Loucy (cell line): ENCODE data around the gene SLC22A23.

Experiments
- H2AFZ ChIP-seq: fragments of 200-600 bp; sonication (generic); 2 replicates; pipeline ENCODE4 v1.6.0; 2016; ENCODE audit warnings: antibody characterized with exemption, mild to moderate bottlenecking, low read length, moderate library complexity
- H3F3A ChIP-seq: fragments of 200-600 bp; 2 replicates; pipeline ENCODE4 v1.6.0; 2016; ENCODE audit warnings: antibody characterized with exemption, low read depth, mild to moderate bottlenecking
- H3K27me3 ChIP-seq: fragments of 200-600 bp; sonication (generic); 2 replicates; pipeline ENCODE4 v1.6.1; 2014; ENCODE audit warnings: low read length, mild to moderate bottlenecking; ENCODE audit not compliant: insufficient read depth, poor library complexity, severe bottlenecking
- H3K36me3 ChIP-seq: fragments of 200-600 bp; sonication (generic); 2 replicates; pipeline ENCODE4 v1.6.1; 2016; ENCODE audit warnings: low read length; ENCODE audit not compliant: insufficient read depth
- H3K4me1 ChIP-seq: fragments of 200-600 bp; sonication (generic); 2 replicates; pipeline ENCODE4 v1.5.1; 2014; ENCODE audit warnings: low read length, mild to moderate bottlenecking; ENCODE audit not compliant: insufficient read depth, poor library complexity, severe bottlenecking
- H3K4me2 ChIP-seq: fragments of 200-600 bp; sonication (generic); 2 replicates; pipeline ENCODE4 v1.6.0; 2014; ENCODE audit warnings: antibody characterized with exemption, low read length, low read depth, mild to moderate bottlenecking; ENCODE audit not compliant: poor library complexity, severe bottlenecking
- H3K4me3 ChIP-seq: fragments of 200-600 bp; sonication (generic); 2 replicates; pipeline ENCODE4 v1.5.1; 2014; ENCODE audit warnings: low read length, mild to moderate bottlenecking, mixed read lengths; ENCODE audit not compliant: poor library complexity, severe bottlenecking
- H3K79me2 ChIP-seq: fragments of 200-600 bp; sonication (generic); 2 replicates; pipeline ENCODE4 v1.6.1; 2014; ENCODE audit warnings: low read length; ENCODE audit not compliant: insufficient read depth
- H3K9ac ChIP-seq: fragments of 200-600 bp; sonication (generic); 2 replicates; pipeline ENCODE4 v1.6.0; 2014; ENCODE audit warnings: mild to moderate bottlenecking, low read depth, low read length, moderate library complexity; ENCODE audit not compliant: poor library complexity, severe bottlenecking
- H3K9me2 ChIP-seq: fragments of 200-600 bp; sonication (generic); replicated peaks from 2 replicates; pipeline ENCODE4 v1.6.1; 2016; ENCODE audit warnings: low read depth, low read length, mixed read lengths
- H3K9me3 ChIP-seq: fragments of 200-600 bp; sonication (generic); 2 replicates; pipeline ENCODE4 v1.6.1; 2014; ENCODE audit warnings: mild to moderate bottlenecking, antibody characterized with exemption, low read length, low read depth; ENCODE audit not compliant: insufficient read depth
- H4K20me1 ChIP-seq: fragments of 200-600 bp; sonication (generic); 2 replicates; pipeline ENCODE4 v1.6.0; 2014; ENCODE audit warnings: antibody characterized with exemption, low read length, mild to moderate bottlenecking; ENCODE audit not compliant: insufficient read depth, poor library complexity, severe bottlenecking
- EZH2phosphoT487 ChIP-seq: fragments of 200-600 bp; IDR thresholded peaks from 2 replicates; pipeline ENCODE4 v1.6.1; 2018; ENCODE audit warnings: antibody characterized with exemption, mild to moderate bottlenecking, moderate library complexity, borderline replicate concordance
- TF ChIP-seq, protein P1 (sequence below): fragments of 200-600 bp; sonication (generic); conservative IDR thresholded peaks from 2 replicates; pipeline ENCODE4 v1.5.1; 2014; ENCODE audit warnings: mild to moderate bottlenecking, antibody characterized with exemption, low read length

Gene SLC22A23

DNA sequence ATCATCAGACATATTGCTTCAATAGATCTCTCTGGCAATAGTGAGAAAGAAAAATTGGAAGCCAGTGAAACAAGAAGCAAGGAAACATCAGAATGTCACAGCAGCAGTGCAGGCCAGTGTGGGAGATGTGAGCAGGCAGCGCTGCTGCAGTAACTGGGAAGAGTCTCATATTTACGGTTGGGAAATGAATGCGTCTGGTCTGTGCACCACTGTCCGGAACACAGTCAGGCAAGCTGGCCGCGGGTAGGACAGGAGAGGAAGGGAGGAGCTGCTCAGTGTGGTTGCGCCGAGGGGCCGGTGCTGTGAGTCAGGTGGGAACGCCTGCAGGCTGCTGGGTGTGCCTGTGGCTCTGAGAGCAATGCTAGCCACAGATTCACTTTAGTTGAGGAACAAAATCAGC lies 204.5 kb downstream of the SLC22A23 start:
- TF ChIP-seq EZH2phosphoT487 = no peak
- TF ChIP-seq, protein P1, sequence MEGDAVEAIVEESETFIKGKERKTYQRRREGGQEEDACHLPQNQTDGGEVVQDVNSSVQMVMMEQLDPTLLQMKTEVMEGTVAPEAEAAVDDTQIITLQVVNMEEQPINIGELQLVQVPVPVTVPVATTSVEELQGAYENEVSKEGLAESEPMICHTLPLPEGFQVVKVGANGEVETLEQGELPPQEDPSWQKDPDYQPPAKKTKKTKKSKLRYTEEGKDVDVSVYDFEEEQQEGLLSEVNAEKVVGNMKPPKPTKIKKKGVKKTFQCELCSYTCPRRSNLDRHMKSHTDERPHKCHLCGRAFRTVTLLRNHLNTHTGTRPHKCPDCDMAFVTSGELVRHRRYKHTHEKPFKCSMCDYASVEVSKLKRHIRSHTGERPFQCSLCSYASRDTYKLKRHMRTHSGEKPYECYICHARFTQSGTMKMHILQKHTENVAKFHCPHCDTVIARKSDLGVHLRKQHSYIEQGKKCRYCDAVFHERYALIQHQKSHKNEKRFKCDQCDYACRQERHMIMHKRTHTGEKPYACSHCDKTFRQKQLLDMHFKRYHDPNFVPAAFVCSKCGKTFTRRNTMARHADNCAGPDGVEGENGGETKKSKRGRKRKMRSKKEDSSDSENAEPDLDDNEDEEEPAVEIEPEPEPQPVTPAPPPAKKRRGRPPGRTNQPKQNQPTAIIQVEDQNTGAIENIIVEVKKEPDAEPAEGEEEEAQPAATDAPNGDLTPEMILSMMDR = no peak
- H3F3A ChIP-seq = no peaks in the 10 kb centered on the region
- H3K9me2 ChIP-seq = no peaks in the 10 kb centered on the region
- H3K4me2 ChIP-seq = no peak overlapping the region
- no peaks in the 10 kb centered on the region for H3K27me3 ChIP-seq
- H3K36me3 ChIP-seq = no peaks in the 10 kb centered on the region
- H3K4me1 ChIP-seq = no peaks in the 10 kb centered on the region
- no peaks in the 10 kb centered on the region for H3K9me3 ChIP-seq
- no peaks in the 10 kb centered on the region for H3K79me2 ChIP-seq
- H3K4me3 ChIP-seq = no peak overlapping the region
- no peak overlapping the region for H3K9ac ChIP-seq
- no peaks in the 10 kb centered on the region for H4K20me1 ChIP-seq
- no peak overlapping the region for H2AFZ ChIP-seq

DNA sequence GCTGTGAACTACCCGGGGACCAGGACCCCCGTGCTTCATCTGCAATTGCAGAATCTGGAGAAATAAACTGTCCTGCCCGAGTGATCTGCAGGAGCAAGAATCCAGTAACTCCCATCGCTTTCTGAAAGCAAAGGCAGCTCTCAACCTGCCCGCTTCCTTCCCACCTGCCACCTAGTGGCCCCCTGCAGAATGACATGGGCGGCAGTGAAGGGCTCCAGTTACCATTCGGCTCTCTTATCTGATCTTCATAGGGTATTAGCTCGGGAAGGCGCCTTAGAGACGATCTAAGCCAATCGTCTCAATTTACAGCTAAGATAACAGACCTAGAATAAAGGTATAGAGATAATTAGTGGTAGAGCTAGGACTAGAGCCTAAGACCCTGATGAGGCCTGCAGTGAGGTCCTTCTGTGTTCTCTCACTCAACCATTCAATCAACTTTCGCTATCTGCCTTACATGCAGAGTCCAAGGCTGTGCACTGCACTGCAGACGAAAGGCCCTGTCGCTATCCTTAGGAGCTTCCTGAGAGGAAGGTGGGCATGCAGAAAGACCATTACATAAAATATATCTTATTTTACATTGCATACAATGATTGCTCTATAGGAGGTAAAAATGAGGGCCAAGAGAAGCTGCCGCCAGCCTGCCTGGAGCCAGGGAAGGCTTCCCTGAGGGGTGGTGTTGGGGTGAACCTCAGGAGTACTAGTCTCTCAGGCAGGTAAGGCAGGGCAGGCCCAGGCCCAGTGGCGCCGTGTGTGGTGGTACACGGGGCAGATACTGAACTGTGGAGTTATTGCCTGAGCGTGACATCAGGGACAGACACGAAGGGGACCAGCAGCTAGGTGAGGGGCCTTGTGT lies 205.2 kb downstream of the SLC22A23 start:
- peak overlapping the region; percentile 58 for H3K4me2 ChIP-seq
- no peaks in the 10 kb centered on the region for H3K36me3 ChIP-seq
- H3F3A ChIP-seq = no peaks in the 10 kb centered on the region
- H4K20me1 ChIP-seq = no peaks in the 10 kb centered on the region
- H3K4me1 ChIP-seq = no peaks in the 10 kb centered on the region
- peak overlapping the region; percentile 52 for H3K9ac ChIP-seq
- TF ChIP-seq EZH2phosphoT487 = no peak
- TF ChIP-seq, protein P1 = peak; percentile 97
- no peaks in the 10 kb centered on the region for H3K9me3 ChIP-seq
- peak overlapping the region; percentile 76 for H2AFZ ChIP-seq
- peak overlapping the region; percentile 59 for H3K4me3 ChIP-seq
- no peaks in the 10 kb centered on the region for H3K27me3 ChIP-seq
- H3K79me2 ChIP-seq = no peaks in the 10 kb centered on the region
- no peaks in the 10 kb centered on the region for H3K9me2 ChIP-seq

DNA sequence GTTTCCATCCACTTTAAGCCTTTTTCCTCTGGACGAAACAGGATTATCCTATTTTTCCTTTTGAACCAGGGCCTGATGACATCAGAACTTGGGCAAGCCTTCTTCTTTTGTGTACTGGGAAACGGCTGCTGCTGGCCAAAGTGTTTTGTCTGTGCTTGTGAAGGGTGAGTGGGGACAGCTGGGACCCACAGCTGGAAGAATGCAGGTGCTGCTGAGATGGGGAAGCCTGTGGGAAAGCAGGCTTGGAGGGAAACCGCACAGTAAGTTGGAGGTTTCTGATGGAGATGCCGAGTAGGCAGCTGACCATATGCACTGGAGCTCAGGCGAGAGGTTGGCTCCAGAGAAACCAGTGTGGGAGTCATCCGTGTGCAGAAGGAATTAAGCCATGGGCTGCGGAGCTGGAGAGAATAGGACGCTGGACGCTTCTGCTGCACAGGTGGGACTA lies 206.6 kb downstream of the SLC22A23 start:
- no peaks in the 10 kb centered on the region for H3K79me2 ChIP-seq
- H3F3A ChIP-seq = no peaks in the 10 kb centered on the region
- H3K9ac ChIP-seq = no peak overlapping the region
- H3K27me3 ChIP-seq = no peaks in the 10 kb centered on the region
- TF ChIP-seq, protein P1 = no peak
- TF ChIP-seq EZH2phosphoT487 = no peak
- no peak overlapping the region for H2AFZ ChIP-seq
- no peak overlapping the region for H3K4me2 ChIP-seq
- H3K36me3 ChIP-seq = no peaks in the 10 kb centered on the region
- no peaks in the 10 kb centered on the region for H3K4me1 ChIP-seq
- H3K4me3 ChIP-seq = no peak overlapping the region
- H4K20me1 ChIP-seq = no peaks in the 10 kb centered on the region
- no peaks in the 10 kb centered on the region for H3K9me3 ChIP-seq
- no peaks in the 10 kb centered on the region for H3K9me2 ChIP-seq
